Neural progenitor cell (in vitro differentiated cells): Measurements from ENCODE around the gene MME.

Experiments
- CTCF ChIP-seq: fragments of 200-600 bp; sonication (generic); IDR thresholded peaks from 2 replicates; pipeline ENCODE4 v1.5.1; 2017; ENCODE audit warnings: antibody characterized with exemption, mild to moderate bottlenecking
- EZH2 ChIP-seq: fragments of 200-600 bp; sonication (generic); IDR thresholded peaks from 2 replicates; pipeline ENCODE4 v1.6.1; 2017; ENCODE audit warnings: antibody characterized with exemption, mild to moderate bottlenecking, moderate library complexity
- EZH2phosphoT487 ChIP-seq: fragments of 200-600 bp; sonication (generic); IDR thresholded peaks from 2 replicates; pipeline ENCODE4 v1.6.1; 2017; ENCODE audit warnings: antibody characterized with exemption

DNA sequence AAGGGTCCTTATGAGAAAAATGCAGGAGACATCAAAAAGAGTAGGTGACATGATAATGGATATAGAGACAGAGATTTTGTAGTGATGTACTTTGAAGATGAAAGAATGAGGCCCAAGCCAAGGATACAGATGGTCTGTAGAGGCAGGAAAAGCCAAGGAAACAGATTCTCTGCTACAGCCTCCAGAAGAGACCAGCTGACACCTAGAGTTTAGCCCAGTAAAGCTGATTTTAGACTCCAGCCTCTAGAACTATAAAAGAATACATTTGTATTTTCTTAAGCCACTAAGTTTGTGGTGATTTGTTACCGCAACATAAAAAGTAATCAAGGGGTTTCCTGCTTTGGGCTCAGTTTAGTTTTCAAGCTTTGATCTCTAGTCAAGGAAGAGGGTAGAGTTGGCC, 148.6 kb downstream of the MME start:
- TF ChIP-seq CTCF (no peak), EZH2 (no peak), EZH2phosphoT487 (no peak)
